GM12872 (cell line): ENCODE results near the gene DAZL.

ENCODE experiments used
- TF ChIP-seq, protein P1 (sequence below): IDR thresholded peaks from 3 replicates; pipeline ENCODE4 v1.5.1; 2011; ENCODE audit warnings: low read depth, mild to moderate bottlenecking, low read length, moderate library complexity; ENCODE audit not compliant: insufficient read depth

The DAZL gene

DNA sequence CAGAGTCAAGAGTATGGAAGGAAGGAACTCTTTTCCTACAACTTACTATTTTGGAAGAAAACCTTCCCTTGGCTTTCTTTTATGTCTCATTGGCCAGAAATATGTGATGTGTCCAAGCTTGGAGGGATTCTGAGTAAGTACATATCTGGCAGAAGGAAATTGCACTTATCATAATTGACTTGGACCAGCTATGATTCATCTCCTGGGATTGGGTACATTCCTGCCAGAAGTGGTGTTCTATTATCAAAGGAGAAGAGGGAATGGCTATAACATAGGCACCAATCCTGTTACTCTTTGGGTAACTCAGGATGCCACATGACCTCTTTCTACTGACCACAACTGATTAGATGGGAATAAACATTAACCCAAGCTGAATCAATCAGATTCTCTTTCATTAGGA, 13.5 kb upstream of the DAZL start:
- TF ChIP-seq, protein P1, sequence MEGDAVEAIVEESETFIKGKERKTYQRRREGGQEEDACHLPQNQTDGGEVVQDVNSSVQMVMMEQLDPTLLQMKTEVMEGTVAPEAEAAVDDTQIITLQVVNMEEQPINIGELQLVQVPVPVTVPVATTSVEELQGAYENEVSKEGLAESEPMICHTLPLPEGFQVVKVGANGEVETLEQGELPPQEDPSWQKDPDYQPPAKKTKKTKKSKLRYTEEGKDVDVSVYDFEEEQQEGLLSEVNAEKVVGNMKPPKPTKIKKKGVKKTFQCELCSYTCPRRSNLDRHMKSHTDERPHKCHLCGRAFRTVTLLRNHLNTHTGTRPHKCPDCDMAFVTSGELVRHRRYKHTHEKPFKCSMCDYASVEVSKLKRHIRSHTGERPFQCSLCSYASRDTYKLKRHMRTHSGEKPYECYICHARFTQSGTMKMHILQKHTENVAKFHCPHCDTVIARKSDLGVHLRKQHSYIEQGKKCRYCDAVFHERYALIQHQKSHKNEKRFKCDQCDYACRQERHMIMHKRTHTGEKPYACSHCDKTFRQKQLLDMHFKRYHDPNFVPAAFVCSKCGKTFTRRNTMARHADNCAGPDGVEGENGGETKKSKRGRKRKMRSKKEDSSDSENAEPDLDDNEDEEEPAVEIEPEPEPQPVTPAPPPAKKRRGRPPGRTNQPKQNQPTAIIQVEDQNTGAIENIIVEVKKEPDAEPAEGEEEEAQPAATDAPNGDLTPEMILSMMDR: no peak

DNA sequence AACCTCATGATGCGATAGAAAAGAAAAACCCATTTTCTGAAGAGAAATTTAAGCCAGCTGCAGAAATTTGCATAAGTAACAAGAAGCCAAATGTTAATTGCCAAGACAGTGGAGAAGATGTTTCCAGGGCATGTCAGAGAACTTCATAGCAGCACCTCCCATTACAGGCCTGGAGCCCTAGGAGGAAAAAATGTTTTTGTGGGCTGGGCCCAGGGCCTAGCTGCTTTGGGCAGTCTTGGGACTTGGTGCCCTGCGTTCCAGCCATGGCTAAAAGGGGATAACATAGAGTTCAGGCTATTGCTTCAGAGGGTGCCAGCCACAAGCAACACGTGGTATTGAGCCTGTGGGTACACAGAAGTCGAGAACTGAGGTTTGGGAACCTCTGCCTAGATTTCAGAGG, 10.9 kb upstream of the DAZL start:
- TF ChIP-seq, protein P1: no peak

DNA sequence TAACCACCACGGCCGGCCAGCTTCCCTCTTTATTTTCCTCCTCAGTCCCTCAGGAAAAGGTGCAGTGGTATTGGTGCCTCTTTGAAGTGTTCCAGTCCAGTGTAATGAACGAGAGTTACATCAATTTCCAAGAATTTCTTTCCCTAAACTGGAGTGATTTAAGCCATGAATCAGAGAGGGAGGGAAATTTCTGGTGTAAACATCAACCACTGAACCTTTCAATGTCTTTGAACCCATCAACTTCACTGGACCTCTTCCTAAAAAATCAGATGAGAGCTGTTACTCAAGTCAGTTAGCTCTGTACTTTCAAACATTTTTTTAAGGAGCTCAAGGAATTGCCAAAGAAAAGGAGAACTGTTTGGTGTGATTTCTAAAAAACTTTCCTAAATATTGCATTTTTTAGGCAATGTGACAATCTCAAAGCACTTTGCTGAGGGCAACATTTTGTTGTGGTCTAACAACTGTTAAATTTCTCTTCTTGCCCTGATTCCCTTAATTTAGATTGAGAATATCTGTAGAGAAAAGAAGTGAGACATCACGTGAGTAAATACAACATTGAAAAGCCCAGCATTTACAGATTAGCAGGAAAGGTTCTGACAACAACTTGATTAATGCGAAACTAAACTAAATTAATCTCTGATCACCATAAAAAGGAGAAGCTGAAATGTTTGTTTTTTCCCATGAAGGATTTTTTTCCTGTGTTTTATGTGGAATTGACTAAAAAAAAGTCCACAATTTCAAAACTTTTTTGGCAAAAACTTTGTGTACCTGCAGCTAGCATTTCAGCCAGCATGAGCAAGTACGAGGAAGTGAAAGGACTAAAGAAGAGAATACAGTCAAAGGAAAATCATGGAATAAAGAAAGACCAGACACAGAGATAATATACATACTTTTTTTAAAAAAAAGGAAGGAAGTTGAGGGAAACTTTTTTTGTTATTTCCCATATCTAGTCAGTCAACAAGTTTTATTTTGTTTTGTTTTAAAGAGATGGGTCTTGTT, 9.1 kb upstream of the DAZL start:
- TF ChIP-seq, protein P1: no peak

DNA sequence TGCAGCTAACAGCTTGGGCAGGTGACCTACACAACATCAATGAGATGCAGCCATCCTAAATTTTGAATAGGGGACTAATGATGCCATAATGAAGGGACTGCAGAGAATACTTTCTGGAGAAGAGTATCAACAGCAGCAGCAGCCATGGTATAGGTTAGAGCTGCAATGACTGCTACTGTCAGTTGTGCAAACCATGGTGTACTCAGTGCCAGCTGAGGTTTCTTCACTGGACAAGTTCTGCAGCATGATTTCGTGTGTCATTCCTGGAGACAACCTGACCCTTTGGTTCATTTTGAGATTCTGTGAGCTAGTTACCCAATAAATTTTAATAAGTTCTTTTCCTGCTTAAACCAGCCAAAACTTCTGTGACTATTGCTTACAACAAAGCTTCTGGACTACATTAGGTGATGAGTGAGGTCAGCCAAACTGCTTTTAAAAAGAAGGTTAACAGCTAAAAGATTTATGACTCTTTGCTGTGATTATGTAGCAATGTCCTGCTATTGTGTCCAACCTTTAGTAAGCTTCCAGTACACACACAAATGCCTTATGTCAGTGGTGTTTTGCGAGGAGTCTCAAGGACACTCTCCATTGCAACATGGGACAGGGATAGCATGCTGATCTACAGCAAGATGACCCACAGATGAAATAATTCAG, 4.8 kb upstream of the DAZL start:
- TF ChIP-seq, protein P1: no peak

DNA sequence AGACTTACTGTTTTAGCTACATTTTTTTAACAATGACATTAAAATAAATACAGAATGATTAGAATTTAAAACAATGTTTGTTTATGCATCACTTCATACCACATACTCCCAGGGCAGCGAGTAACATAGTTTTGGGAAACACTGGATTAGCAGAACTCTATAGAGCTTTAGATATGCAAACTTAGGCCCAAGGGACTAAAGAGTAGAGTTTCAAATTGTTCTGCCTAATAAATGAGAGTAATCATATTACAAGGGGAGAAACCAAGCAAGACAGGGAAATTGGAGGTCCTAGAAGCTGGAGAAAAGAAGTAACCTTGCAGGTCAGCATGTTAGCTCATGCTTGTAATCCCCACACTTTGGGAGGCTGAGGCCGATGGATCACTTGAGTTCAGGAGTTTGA, 3.6 kb upstream of the DAZL start:
- TF ChIP-seq, protein P1: no peak

DNA sequence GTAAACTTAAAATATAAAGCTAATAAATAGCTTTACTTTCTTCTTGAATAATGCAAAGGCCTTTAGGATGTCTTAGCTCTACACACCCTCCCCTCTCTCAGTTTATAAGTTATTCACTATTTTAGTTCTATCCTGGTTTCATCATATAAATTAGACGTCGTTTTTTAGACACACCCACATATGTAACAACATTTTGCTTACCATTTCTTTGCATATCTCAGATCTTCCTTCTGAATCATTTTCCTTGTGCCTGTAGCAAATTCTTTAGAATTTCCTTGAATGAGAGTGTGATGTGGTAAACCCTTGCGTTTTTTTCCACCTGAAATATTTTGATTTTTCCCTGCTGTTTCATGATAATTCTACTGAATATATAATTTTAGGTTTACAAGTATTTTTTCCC, 2.5 kb upstream of the DAZL start:
- TF ChIP-seq, protein P1: no peak

DNA sequence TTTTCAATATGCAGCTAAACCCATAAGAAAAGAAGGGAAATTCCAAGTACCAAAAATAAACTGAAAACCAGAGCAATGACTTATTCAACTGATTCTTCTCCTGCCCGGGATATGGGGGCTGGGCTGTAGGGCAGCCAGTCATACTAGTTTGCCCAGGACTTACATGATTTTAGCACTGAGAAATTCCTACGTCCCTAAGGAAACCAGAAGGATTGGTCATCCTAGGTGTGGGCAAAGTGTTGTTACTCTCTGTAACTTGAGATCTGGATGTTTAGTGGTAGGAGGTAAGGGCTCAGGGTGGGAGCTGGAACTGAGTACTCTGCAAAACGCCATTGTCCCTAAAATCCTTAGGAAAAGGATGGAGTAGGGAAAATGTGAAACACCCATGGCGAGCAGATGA, 1.2 kb upstream of the DAZL start:
- TF ChIP-seq, protein P1: no peak
